HEK293T (cell line): ENCODE measurements around the gene PRICKLE2.

Source experiments
- BHLHE40 ChIP-seq: fragments of 450-650 bp; IDR thresholded peaks from 2 replicates; pipeline ENCODE4 v1.6.1; 2016; ENCODE audit warnings: mild to moderate bottlenecking, moderate library complexity, borderline replicate concordance
- FOXK2 ChIP-seq: fragments of 450-650 bp; IDR thresholded peaks from 2 replicates; pipeline ENCODE4 v1.6.1; 2016; ENCODE audit warnings: mild to moderate bottlenecking
- FOXM1 ChIP-seq: fragments of 450-650 bp; IDR thresholded peaks from 2 replicates; pipeline ENCODE4 v1.6.1; 2017; ENCODE audit warnings: mild to moderate bottlenecking, borderline replicate concordance
- HDGF ChIP-seq: fragments of 450-650 bp; IDR thresholded peaks from 2 replicates; pipeline ENCODE4 v1.6.1; 2017; ENCODE audit warnings: antibody characterized with exemption, borderline replicate concordance
- L3MBTL2 ChIP-seq: fragments of 450-650 bp; conservative IDR thresholded peaks from 2 replicates; pipeline ENCODE4 v1.6.1; 2016; ENCODE audit warnings: mild to moderate bottlenecking
- LEF1 ChIP-seq: fragments of 450-650 bp; IDR thresholded peaks from 2 replicates; pipeline ENCODE4 v1.6.1; 2017; ENCODE audit warnings: mild to moderate bottlenecking, borderline replicate concordance
- NFRKB ChIP-seq: fragments of 450-650 bp; IDR thresholded peaks from 2 replicates; pipeline ENCODE4 v1.6.1; 2016; ENCODE audit warnings: mild to moderate bottlenecking, moderate library complexity
- SUZ12 ChIP-seq: fragments of 450-650 bp; IDR thresholded peaks from 2 replicates; pipeline ENCODE4 v1.6.1; 2016; ENCODE audit warnings: mild to moderate bottlenecking
- TARDBP ChIP-seq: fragments of 450-650 bp; IDR thresholded peaks from 2 replicates; pipeline ENCODE4 v1.6.1; 2016
- ZNF384 ChIP-seq: fragments of 450-650 bp; IDR thresholded peaks from 2 replicates; pipeline ENCODE4 v1.6.1; 2016

GRCh38 chr3:64199932-64200331 is 25.3 kb downstream of the PRICKLE2 start:
- no peak for TF ChIP-seq SUZ12
- no peak for TF ChIP-seq NFRKB
- TF ChIP-seq FOXK2 = no peak
- TF ChIP-seq LEF1 = no peak
- no peak for TF ChIP-seq ZNF384
- TF ChIP-seq FOXM1 = no peak
- no peak for TF ChIP-seq HDGF
- no peak for TF ChIP-seq BHLHE40
- no peak for TF ChIP-seq L3MBTL2
- no peak for TF ChIP-seq TARDBP
